IMR-90 (cell line): Measurements from ENCODE around the gene LRFN2. TPM values are rescaled to one million over a fixed set of nuclear protein-coding genes. Genes with fewer than 3 reads are reported as not detected.

Source experiments
- ATAC-seq: fragments of 200-7000 bp; cut with Tn5 transposase; 2 replicates; pipeline ENCODE4 v1.9.1; 2020; ENCODE audit warnings: low read depth, mild to moderate bottlenecking, moderate library complexity
- BruUV-seq: library from RNA; stranded (reverse); fragments of 400-500 nt; replicated peaks from 2 replicates; lab custom pipeline; 2021; lab: Mats Ljungman, UMichigan
- CTCF ChIA-PET: fragments of 300-600 bp; formaldehyde crosslinking; extraction: SDS; loops from one replicate; lab custom pipeline; 2021; ENCODE audit warnings: antibody characterized with exemption; lab: Yijun Ruan, JAX
- POLR2A ChIA-PET: fragments of 300-600 bp; sonication (Branson Sonifier 250); formaldehyde crosslinking; loops from one replicate; lab custom pipeline; 2022; ENCODE audit warnings: antibody characterized with exemption; ENCODE audit not compliant: unreplicated experiment; lab: Charles Lee
- DNase-seq: peaks from one replicate; pipeline ENCODE4 v3.0.0; 2013
- H2AFZ ChIP-seq: replicated peaks from 2 replicates; pipeline ENCODE3; 2013; ENCODE audit warnings: low read length, mild to moderate bottlenecking; ENCODE audit not compliant: poor library complexity
- H2AK5ac ChIP-seq: 2 replicates; pipeline ENCODE4 v1.6.1; 2013; ENCODE audit warnings: low read depth, low read length, inconsistent platforms
- H2AK9ac ChIP-seq: replicated peaks from 2 replicates; pipeline ENCODE3; 2013; ENCODE audit warnings: mild to moderate bottlenecking, low read depth, low read length, moderate library complexity; ENCODE audit not compliant: poor library complexity
- H2BK120ac ChIP-seq: 2 replicates; pipeline ENCODE4 v1.6.1; 2013; ENCODE audit warnings: low read depth, low read length, inconsistent platforms
- H2BK15ac ChIP-seq: 3 replicates; pipeline ENCODE4 v1.6.1; 2013; ENCODE audit warnings: low read depth, low read length, inconsistent platforms
- H2BK20ac ChIP-seq: 2 replicates; pipeline ENCODE4 v1.6.1; 2013; ENCODE audit warnings: low read depth, mild to moderate bottlenecking, inconsistent platforms, low read length, moderate library complexity
- H2BK5ac ChIP-seq: 2 replicates; pipeline ENCODE4 v1.6.1; 2013; ENCODE audit warnings: mild to moderate bottlenecking, low read depth, low read length, inconsistent platforms; ENCODE audit not compliant: poor library complexity, severe bottlenecking
- H3K14ac ChIP-seq: replicated peaks from 2 replicates; pipeline ENCODE4 v1.6.1; 2013; ENCODE audit warnings: low read depth, low read length, inconsistent platforms
- H3K18ac ChIP-seq: 2 replicates; pipeline ENCODE4 v1.6.1; 2013; ENCODE audit warnings: low read depth, low read length, control low read depth
- H3K23ac ChIP-seq: 2 replicates; pipeline ENCODE4 v1.6.1; 2013; ENCODE audit warnings: low read depth, low read length, inconsistent platforms
- H3K27ac ChIP-seq: 2 replicates; pipeline ENCODE4 v1.5.1; 2013; ENCODE audit warnings: mild to moderate bottlenecking, control low read depth, low read length; ENCODE audit not compliant: insufficient read depth
- H3K27me3 ChIP-seq: 2 replicates; pipeline ENCODE4 v1.6.1; 2013; ENCODE audit warnings: low read length; ENCODE audit not compliant: control insufficient read depth, insufficient read depth
- H3K36me3 ChIP-seq: 2 replicates; pipeline ENCODE4 v1.6.1; 2013; ENCODE audit warnings: low read length, mixed read lengths; ENCODE audit not compliant: control insufficient read depth, insufficient read depth
- H3K4ac ChIP-seq: 2 replicates; pipeline ENCODE4 v1.6.1; 2013; ENCODE audit warnings: low read depth, low read length, inconsistent platforms
- H3K4me1 ChIP-seq: 2 replicates; pipeline ENCODE4 v1.6.1; 2013; ENCODE audit warnings: low read length, mixed read lengths; ENCODE audit not compliant: control insufficient read depth, insufficient read depth
- H3K4me2 ChIP-seq: 2 replicates; pipeline ENCODE4 v1.6.1; 2013; ENCODE audit warnings: low read depth, mild to moderate bottlenecking, control low read depth, low read length, moderate library complexity
- H3K4me3 ChIP-seq: 2 replicates; pipeline ENCODE4 v1.5.1; 2013; ENCODE audit warnings: low read depth, mild to moderate bottlenecking, control low read depth, low read length, moderate library complexity; ENCODE audit not compliant: insufficient read depth
- H3K56ac ChIP-seq: 2 replicates; pipeline ENCODE4 v1.6.1; 2013; ENCODE audit warnings: low read length, inconsistent platforms; ENCODE audit not compliant: insufficient read depth; ENCODE audit errors: extremely low read depth
- H3K79me1 ChIP-seq, 2 experiments: 2 replicates each; pipeline ENCODE4 v1.6.1; 2013; ENCODE audit warnings: low read length in 2 of 2, inconsistent platforms in 1 of 2, low read depth in 1 of 2
- H3K9ac ChIP-seq: 2 replicates; pipeline ENCODE4 v1.6.1; 2013; ENCODE audit warnings: low read depth, low read length, control low read depth
- H3K9me1 ChIP-seq: 2 replicates; pipeline ENCODE4 v1.6.1; 2013; ENCODE audit warnings: low read length, inconsistent platforms; ENCODE audit not compliant: insufficient read depth
- H3K9me3 ChIP-seq: 2 replicates; pipeline ENCODE4 v1.6.1; 2013; ENCODE audit warnings: low read length; ENCODE audit not compliant: control insufficient read depth, insufficient read depth
- H4K20me1 ChIP-seq: 2 replicates; pipeline ENCODE4 v1.6.1; 2013; ENCODE audit warnings: low read length, inconsistent platforms; ENCODE audit not compliant: insufficient read depth
- H4K5ac ChIP-seq: 2 replicates; pipeline ENCODE4 v1.6.1; 2013; ENCODE audit warnings: mild to moderate bottlenecking, low read depth, low read length, control low read depth
- H4K8ac ChIP-seq, 2 experiments: 2 replicates each; pipeline ENCODE4 v1.6.1; 2013; ENCODE audit warnings: low read depth in 2 of 2, low read length in 2 of 2, control low read depth in 1 of 2, inconsistent platforms in 1 of 2
- H4K91ac ChIP-seq: 2 replicates; pipeline ENCODE4 v1.6.1; 2013; ENCODE audit warnings: low read depth, low read length, inconsistent platforms; ENCODE audit not compliant: insufficient read depth
- BHLHE40 ChIP-seq: fragments of 150-350 bp; IDR thresholded peaks from 2 replicates; pipeline ENCODE4 v1.6.1; 2016; ENCODE audit warnings: mild to moderate bottlenecking, low read depth, low read length
- CEBPB ChIP-seq: IDR thresholded peaks from 2 replicates; pipeline ENCODE4 v1.6.1; 2012; ENCODE audit warnings: low read depth, low read length, improper control_type of control experiment
- CHD1 ChIP-seq: IDR thresholded peaks from 2 replicates; pipeline ENCODE4 v1.6.1; 2012; ENCODE audit warnings: low read depth, low read length, improper control_type of control experiment
- ELK1 ChIP-seq: fragments of 150-350 bp; IDR thresholded peaks from 2 replicates; pipeline ENCODE4 v1.6.1; 2016; ENCODE audit warnings: low read depth, mild to moderate bottlenecking, low read length, moderate library complexity, borderline replicate concordance
- FOS ChIP-seq: fragments of 150-350 bp; IDR thresholded peaks from 2 replicates; pipeline ENCODE4 v1.6.1; 2016; ENCODE audit warnings: low read depth, low read length
- MAFK ChIP-seq: IDR thresholded peaks from 2 replicates; pipeline ENCODE4 v1.6.1; 2012; ENCODE audit warnings: low read depth, low read length, improper control_type of control experiment
- MAZ ChIP-seq: IDR thresholded peaks from 2 replicates; pipeline ENCODE4 v1.6.1; 2012; ENCODE audit warnings: low read depth, mild to moderate bottlenecking, low read length, improper control_type of control experiment, moderate library complexity, borderline replicate concordance
- MXI1 ChIP-seq: IDR thresholded peaks from 2 replicates; pipeline ENCODE4 v1.6.1; 2012; ENCODE audit warnings: low read depth, mild to moderate bottlenecking, low read length, moderate library complexity, borderline replicate concordance
- NFE2L2 ChIP-seq: fragments of 150-350 bp; IDR thresholded peaks from 2 replicates; pipeline ENCODE4 v1.6.1; 2016; ENCODE audit warnings: low read depth, mild to moderate bottlenecking, low read length
- POLR2A ChIP-seq: IDR thresholded peaks from 2 replicates; pipeline ENCODE4 v1.6.1; 2012; ENCODE audit warnings: mild to moderate bottlenecking, low read depth, low read length
- RAD21 ChIP-seq: IDR thresholded peaks from 2 replicates; pipeline ENCODE4 v1.6.1; 2012; ENCODE audit warnings: low read length, improper control_type of control experiment
- RCOR1 ChIP-seq: IDR thresholded peaks from 2 replicates; pipeline ENCODE4 v1.6.1; 2012; ENCODE audit warnings: mild to moderate bottlenecking, low read length, improper control_type of control experiment; ENCODE audit not compliant: insufficient replicate concordance
- RFX5 ChIP-seq: IDR thresholded peaks from 2 replicates; pipeline ENCODE4 v1.8.0; 2012; ENCODE audit warnings: low read depth, mild to moderate bottlenecking, low read length, moderate library complexity
- SMC3 ChIP-seq: fragments of 150-350 bp; IDR thresholded peaks from 2 replicates; pipeline ENCODE4 v1.6.1; 2016; ENCODE audit warnings: low read depth, mild to moderate bottlenecking, antibody characterized with exemption, low read length, moderate library complexity
- WGBS, 2 experiments: methylation state at CpG; one replicate each; pipeline versions ENCODE4 v1.1.5 to v1.1.7; 2013; ENCODE audit warnings: missing lambda C conversion rate in 2 of 2; ENCODE audit not compliant: insufficient read length in 1 of 2; ENCODE audit errors: extremely low coverage in 2 of 2; 5-methylcytosine and 5-hydroxymethylcytosine counted together
- dilution Hi-C: fragments of 300-500 bp; cut with HindIII; formaldehyde crosslinking; loops from one replicate; pipeline ENCODE4 v1.14.3; 2018; ENCODE audit warnings: low sequenced_read_pairs; ENCODE audit not compliant: unreplicated experiment
- in situ Hi-C: fragments of 300-500 bp; cut with MboI; formaldehyde crosslinking; loops from 3 replicates; pipeline ENCODE4 v1.14.3; 2019; ENCODE audit warnings: low sequenced_read_pairs, inconsistent platforms, mixed read lengths
- intact Hi-C: fragments of 100-400 bp; cut with micrococcal nuclease; formaldehyde crosslinking; loops from 2 replicates; pipeline ENCODE4 v1.10.0; 2022
- polyA plus RNA-seq, 3 experiments: library from polyadenylated mRNA; depleted of rRNA; stranded (reverse); fragments of >200 nt; gene quantifications; 2 replicates each; pipeline ENCODE4 v1.2.3, GENCODE V29; 2012; ENCODE audit warnings: low replicate concordance in 1 of 3
- total RNA-seq: library from RNA; depleted of rRNA; stranded (reverse); fragments of >200 nt; gene quantifications from 2 replicates; pipeline ENCODE4 v1.2.3, GENCODE V29; 2012
- TF ChIP-seq, protein P1 (sequence below): fragments of 150-350 bp; IDR thresholded peaks from 2 replicates; pipeline ENCODE4 v1.6.1; 2017; ENCODE audit warnings: mild to moderate bottlenecking, antibody characterized with exemption, low read length, low read depth
- TF ChIP-seq, protein P2 (sequence below): conservative IDR thresholded peaks from 2 replicates; pipeline ENCODE4 v1.5.1; 2012; ENCODE audit warnings: mild to moderate bottlenecking, low read depth, low read length, improper control_type of control experiment

Gene LRFN2
- total and polyA plus RNA-seq, 2 of the 4 experiments (the other 2 are of a cell fraction): not detected

- DNase-seq (no peak), ATAC-seq (no peak)
- H2AFZ ChIP-seq: no peak overlapping the region
- intact Hi-C loops: no loop called here
- no peaks in the 10 kb centered on the region for H3K4me1 ChIP-seq
- H3K56ac ChIP-seq: no peak overlapping the region
- H3K18ac ChIP-seq: no peak overlapping the region
- no peaks in the 10 kb centered on the region for H4K20me1 ChIP-seq
- no peak overlapping the region for H2BK5ac ChIP-seq
- H3K9me1 ChIP-seq: no peaks in the 10 kb centered on the region
- H4K8ac ChIP-seq: no peak overlapping the region
- ChIA-PET CTCF (no interaction called here), POLR2A (no interaction called here)
- H2AK5ac ChIP-seq: no peak overlapping the region
- H2BK120ac ChIP-seq: no peak overlapping the region
- no peaks in the 10 kb centered on the region for H3K79me1 ChIP-seq
- dilution Hi-C loops: no loop called here
- H3K27me3 ChIP-seq: no peaks in the 10 kb centered on the region
- H3K4me3 ChIP-seq: no peak overlapping the region
- BruUV-seq: no TSS peak
- H3K36me3 ChIP-seq: no peaks in the 10 kb centered on the region
- WGBS, 2 experiments: 73% methylated on average over 3 of the region's 40 CpGs; no CpG with 5 or more reads in 1 of the 2 experiments
- TF ChIP-seq RCOR1 (no peak), ELK1 (no peak), CHD1 (no peak), SMC3 (no peak), MAFK (no peak), FOS (no peak), MXI1 (no peak), POLR2A (no peak), RFX5 (no peak), RAD21 (no peak), CEBPB (no peak), NFE2L2 (no peak), BHLHE40 (no peak), MAZ (no peak)
- TF ChIP-seq, protein P1, sequence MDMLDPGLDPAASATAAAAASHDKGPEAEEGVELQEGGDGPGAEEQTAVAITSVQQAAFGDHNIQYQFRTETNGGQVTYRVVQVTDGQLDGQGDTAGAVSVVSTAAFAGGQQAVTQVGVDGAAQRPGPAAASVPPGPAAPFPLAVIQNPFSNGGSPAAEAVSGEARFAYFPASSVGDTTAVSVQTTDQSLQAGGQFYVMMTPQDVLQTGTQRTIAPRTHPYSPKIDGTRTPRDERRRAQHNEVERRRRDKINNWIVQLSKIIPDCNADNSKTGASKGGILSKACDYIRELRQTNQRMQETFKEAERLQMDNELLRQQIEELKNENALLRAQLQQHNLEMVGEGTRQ: no peak
- TF ChIP-seq, protein P2, sequence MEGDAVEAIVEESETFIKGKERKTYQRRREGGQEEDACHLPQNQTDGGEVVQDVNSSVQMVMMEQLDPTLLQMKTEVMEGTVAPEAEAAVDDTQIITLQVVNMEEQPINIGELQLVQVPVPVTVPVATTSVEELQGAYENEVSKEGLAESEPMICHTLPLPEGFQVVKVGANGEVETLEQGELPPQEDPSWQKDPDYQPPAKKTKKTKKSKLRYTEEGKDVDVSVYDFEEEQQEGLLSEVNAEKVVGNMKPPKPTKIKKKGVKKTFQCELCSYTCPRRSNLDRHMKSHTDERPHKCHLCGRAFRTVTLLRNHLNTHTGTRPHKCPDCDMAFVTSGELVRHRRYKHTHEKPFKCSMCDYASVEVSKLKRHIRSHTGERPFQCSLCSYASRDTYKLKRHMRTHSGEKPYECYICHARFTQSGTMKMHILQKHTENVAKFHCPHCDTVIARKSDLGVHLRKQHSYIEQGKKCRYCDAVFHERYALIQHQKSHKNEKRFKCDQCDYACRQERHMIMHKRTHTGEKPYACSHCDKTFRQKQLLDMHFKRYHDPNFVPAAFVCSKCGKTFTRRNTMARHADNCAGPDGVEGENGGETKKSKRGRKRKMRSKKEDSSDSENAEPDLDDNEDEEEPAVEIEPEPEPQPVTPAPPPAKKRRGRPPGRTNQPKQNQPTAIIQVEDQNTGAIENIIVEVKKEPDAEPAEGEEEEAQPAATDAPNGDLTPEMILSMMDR: no peak
- H2AK9ac ChIP-seq: no peak overlapping the region
- H4K91ac ChIP-seq: no peak overlapping the region
- H3K14ac ChIP-seq: no peak overlapping the region
- H3K23ac ChIP-seq: no peak overlapping the region
- no peak overlapping the region for H3K4me2 ChIP-seq
- H3K9ac ChIP-seq: no peak overlapping the region
- no peak overlapping the region for H3K27ac ChIP-seq
- H4K5ac ChIP-seq: no peak overlapping the region
- no peak overlapping the region for H2BK20ac ChIP-seq
- H3K4ac ChIP-seq: no peak overlapping the region
- in situ Hi-C loops: no loop called here
- no peaks in the 10 kb centered on the region for H3K9me3 ChIP-seq
- no peak overlapping the region for H2BK15ac ChIP-seq
Measured at GRCh38 chr6:40391851-40392517, 195.2 kb downstream of the LRFN2 start.
